Activated CD4-positive, alpha-beta memory T cell treated with anti-CD3 and anti-CD28 coated beads for 36 hours (primary cell): ENCODE measurements around the gene DHDH. TPM values are rescaled to one million over a fixed set of nuclear protein-coding genes. Genes with fewer than 3 reads are reported as not detected.

Experiments
- CTCF ChIA-PET: fragments of 350-600 bp; sonication (Branson Sonifier 250); formaldehyde crosslinking; loops from one replicate; lab custom pipeline; 2021; ENCODE audit warnings: antibody characterized with exemption, inconsistent platforms; lab: Charles Lee
- POLR2A ChIA-PET: fragments of 350-600 bp; sonication (Branson Sonifier 250); formaldehyde crosslinking; loops from one replicate; lab custom pipeline; 2021; ENCODE audit warnings: antibody characterized with exemption; lab: Charles Lee
- DNase-seq: peaks from one replicate; pipeline ENCODE4 v3.0.0-alpha.2; 2020
- H3K27ac Mint-ChIP-seq: one replicate; pipeline ENCODE4 v1.8.0; 2021; ENCODE audit warnings: mixed read lengths
- H3K27me3 Mint-ChIP-seq: one replicate; pipeline ENCODE4 v1.8.0; 2021; ENCODE audit warnings: mixed read lengths
- H3K36me3 Mint-ChIP-seq: one replicate; pipeline ENCODE4 v1.8.0; 2021; ENCODE audit warnings: mixed read lengths
- H3K4me1 Mint-ChIP-seq: one replicate; pipeline ENCODE4 v1.8.0; 2021; ENCODE audit warnings: low read depth, mixed read lengths
- H3K4me3 Mint-ChIP-seq: one replicate; pipeline ENCODE4 v1.8.0; 2021; ENCODE audit warnings: mild to moderate bottlenecking, mixed read lengths
- H3K9me3 Mint-ChIP-seq: one replicate; pipeline ENCODE4 v1.8.0; 2021; ENCODE audit warnings: mixed read lengths
- intact Hi-C: fragments of 100-400 bp; cut with micrococcal nuclease; formaldehyde crosslinking; loops from one replicate; pipeline ENCODE4 v1.15.1; 2023
- total RNA-seq, 2 experiments: library from RNA; stranded (reverse); gene quantifications; one replicate each; pipeline ENCODE4 v1.2.3, GENCODE V29; 2021

DHDH gene
- total RNA-seq, 2 experiments from 2014 or later, result 2.0 to 2.8 TPM

DNA sequence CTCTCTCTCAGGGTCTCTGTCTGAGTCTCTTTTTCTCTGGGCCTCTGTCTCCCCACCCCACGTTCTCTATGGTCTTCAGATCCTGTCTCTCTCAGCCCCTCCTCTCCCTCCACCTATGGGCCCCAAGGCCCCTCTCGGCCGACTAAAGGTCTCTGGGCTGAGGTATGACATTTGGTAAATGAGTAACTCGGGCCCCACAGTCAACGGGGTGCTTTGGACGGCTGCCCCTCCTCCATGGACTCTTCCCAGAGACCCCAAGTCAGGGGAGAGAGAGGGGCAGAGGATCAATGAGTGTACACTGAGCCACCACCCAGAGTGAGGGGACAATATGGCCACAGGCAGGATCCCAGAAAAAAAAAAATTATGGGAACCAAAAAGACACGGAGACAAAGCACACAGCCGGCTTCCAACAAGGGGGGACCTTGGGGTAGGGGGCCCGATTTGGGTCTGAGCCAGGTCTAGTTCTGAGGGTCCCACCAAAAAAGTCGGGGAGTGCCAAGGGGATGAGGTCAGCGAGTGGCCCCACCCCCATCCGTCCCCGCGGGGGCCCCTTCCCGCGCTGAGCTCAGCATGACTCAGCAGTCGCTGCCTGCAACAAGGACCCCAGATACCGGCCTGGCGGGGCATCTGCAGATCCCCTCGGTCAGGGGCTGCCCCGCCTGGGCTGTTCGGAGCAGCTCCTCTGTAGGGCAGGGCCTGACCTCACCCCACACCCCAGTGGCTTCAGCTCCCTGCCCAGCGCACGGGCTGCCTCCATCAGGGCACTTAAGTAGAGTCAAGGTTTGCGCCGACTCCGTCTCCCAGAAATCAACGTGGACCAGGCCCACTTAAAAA is 30.1 kb downstream of the DHDH start:
- Mint-ChIP-seq H3K27ac (peak overlapping the region; percentile 93), H3K27me3 (no peaks in the 10 kb centered on the region)
- CTCF ChIA-PET, result interaction anchor here (1.1 to 2.6 kb wide), 4 partner anchors 30 to 168 kb away, joined by 4 to 8 read pairs (median 6); partner anchors contain the start of genes GYS1, LIN7B and RUVBL2

DNA sequence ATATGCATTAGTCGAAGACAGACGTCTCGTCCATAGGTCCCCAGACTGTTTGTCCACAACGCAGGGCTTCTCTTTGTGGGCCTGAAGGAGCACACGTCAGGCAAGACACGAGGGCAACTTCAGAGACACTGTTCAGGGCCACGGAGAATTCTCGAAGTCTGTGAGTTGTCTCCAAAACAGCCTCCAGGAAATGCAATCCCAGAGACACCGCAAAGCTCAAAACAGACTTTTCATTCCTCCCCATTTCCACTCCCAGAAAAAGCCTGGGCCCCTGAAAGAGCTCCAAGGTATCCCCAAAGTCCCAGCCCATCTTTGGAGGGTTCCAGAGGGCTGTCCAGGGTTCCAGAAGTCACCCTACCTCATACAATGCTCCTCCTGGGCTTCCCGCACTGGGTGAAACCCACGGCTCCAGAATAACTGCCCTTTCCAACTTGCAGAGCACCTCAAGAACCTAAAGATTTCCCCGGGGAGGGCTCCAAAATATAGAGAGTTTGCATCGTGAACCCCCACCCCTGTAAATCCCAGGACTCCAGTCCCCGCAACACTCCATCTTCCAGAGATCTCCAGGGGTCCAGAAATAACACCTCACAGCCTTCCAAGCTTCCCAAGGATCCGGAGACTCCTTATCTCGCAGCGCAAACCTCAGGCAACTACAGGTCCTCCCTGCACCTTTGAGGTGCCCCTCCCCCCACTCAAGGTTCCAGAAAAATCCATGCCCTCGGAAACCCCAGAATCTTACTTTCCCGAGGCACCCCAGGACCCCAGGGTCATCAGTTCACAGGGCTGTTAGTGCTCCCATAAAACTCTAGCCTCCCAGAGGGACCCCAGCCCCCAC is 30.9 kb downstream of the DHDH start:
- peaks cover 32% of the 10 kb centered on the region for H3K36me3 Mint-ChIP-seq
- H3K4me1 Mint-ChIP-seq, result peaks cover 51% of the 10 kb centered on the region
- H3K9me3 Mint-ChIP-seq, result no peaks in the 10 kb centered on the region
- no peak for DNase-seq
- intact Hi-C loops, result loop anchor here (1.0 to 5.0 kb wide), 5 partner anchors 29 to 330 kb away; partner anchors contain the start of genes GYS1, NUCB1 and RUVBL2
- ChIA-PET POLR2A (interaction anchor here (0.8 to 2.6 kb wide), 10 partner anchors 10 to 129 kb away, joined by 3 to 12 read pairs (median 3); partner anchors contain the start of genes BAX, GYS1, NUCB1 and PPP1R15A), CTCF (interaction anchor here (1.1 to 6.5 kb wide), 6 partner anchors 10 to 169 kb away, joined by 4 to 52 read pairs (median 6); partner anchors contain the start of genes BAX, GYS1, LIN7B and RUVBL2)
- H3K27ac Mint-ChIP-seq, result peak overlapping the region; percentile 93
- H3K27me3 Mint-ChIP-seq, result no peaks in the 10 kb centered on the region
- H3K4me3 Mint-ChIP-seq, result peak overlapping the region; percentile 89

More for the DNA sequence above, 30.1 kb downstream of the DHDH start:
- Mint-ChIP-seq H3K36me3 (peaks cover 34% of the 10 kb centered on the region), H3K4me3 (peak overlapping the region; percentile 89), H3K9me3 (no peaks in the 10 kb centered on the region), H3K4me1 (peaks cover 53% of the 10 kb centered on the region)
- DNase-seq, result peak; percentile 86
- POLR2A ChIA-PET, result interaction anchor here (1.0 to 2.6 kb wide), 6 partner anchors 10 to 91 kb away, joined by 3 to 12 read pairs (median 3); partner anchors contain the start of genes GYS1, NUCB1, PPP1R15A and RUVBL2
- intact Hi-C loops, result loop anchor here (2.0 kb wide), 2 partner anchors 63 to 329 kb away; partner anchors contain the start of gene NUCB1

DNA sequence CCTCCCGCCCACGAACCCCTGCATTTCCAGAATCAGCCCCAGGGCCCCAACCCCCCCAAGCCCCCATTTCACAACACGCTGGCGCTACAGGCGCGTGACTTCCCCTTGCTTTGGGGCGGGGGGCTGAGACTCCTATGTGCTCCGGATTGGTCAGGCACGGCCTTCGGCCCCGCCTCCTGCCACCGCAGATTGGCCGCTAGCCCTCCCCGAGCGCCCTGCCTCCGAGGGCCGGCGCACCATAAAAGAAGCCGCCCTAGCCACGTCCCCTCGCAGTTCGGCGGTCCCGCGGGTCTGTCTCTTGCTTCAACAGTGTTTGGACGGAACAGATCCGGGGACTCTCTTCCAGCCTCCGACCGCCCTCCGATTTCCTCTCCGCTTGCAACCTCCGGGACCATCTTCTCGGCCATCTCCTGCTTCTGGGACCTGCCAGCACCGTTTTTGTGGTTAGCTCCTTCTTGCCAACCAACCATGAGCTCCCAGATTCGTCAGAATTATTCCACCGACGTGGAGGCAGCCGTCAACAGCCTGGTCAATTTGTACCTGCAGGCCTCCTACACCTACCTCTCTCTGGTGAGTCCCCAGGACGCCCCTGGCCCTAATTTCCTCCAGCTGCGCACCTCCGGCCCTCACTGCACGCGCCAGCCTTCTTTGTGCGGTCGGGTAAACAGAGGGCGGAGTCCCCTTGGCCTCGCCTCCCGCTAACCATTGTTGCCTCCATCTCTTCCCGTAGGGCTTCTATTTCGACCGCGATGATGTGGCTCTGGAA is 31.7 kb downstream of the DHDH start, which contains the start of gene FTL:
Gene FTL (plus strand): TSS at position 270 of the 766 bp plus-strand sequence. CDS start 199 bp downstream, at position 469.
- peak within 1 kb of the TSS; percentile 93 for H3K27ac Mint-ChIP-seq
- peak within 1 kb of the TSS; percentile 89 for H3K4me3 Mint-ChIP-seq
- H3K9me3 Mint-ChIP-seq, result no peaks in the 10 kb centered on the region
- H3K27me3 Mint-ChIP-seq, result no peaks in the 10 kb centered on the region
- H3K4me1 Mint-ChIP-seq, result peaks cover 51% of the 10 kb centered on the region
- POLR2A ChIA-PET, result interaction anchor here (0.8 to 2.6 kb wide), 9 partner anchors 11 to 129 kb away, joined by 3 to 12 read pairs (median 5); partner anchors contain the start of genes BAX, GYS1, NUCB1 and PPP1R15A
- intact Hi-C loops, result loop anchor here (1.0 to 5.0 kb wide), 5 partner anchors 28 to 330 kb away; partner anchors contain the start of genes GYS1, NUCB1 and RUVBL2
- peak; percentile 95 for DNase-seq
- CTCF ChIA-PET, result interaction anchor here (0.6 to 6.5 kb wide), 7 partner anchors 11 to 237 kb away, joined by 3 to 52 read pairs (median 5); partner anchors contain the start of genes BAX, GYS1, LIN7B and RUVBL2
- peaks cover 36% of the 10 kb centered on the region for H3K36me3 Mint-ChIP-seq

DNA sequence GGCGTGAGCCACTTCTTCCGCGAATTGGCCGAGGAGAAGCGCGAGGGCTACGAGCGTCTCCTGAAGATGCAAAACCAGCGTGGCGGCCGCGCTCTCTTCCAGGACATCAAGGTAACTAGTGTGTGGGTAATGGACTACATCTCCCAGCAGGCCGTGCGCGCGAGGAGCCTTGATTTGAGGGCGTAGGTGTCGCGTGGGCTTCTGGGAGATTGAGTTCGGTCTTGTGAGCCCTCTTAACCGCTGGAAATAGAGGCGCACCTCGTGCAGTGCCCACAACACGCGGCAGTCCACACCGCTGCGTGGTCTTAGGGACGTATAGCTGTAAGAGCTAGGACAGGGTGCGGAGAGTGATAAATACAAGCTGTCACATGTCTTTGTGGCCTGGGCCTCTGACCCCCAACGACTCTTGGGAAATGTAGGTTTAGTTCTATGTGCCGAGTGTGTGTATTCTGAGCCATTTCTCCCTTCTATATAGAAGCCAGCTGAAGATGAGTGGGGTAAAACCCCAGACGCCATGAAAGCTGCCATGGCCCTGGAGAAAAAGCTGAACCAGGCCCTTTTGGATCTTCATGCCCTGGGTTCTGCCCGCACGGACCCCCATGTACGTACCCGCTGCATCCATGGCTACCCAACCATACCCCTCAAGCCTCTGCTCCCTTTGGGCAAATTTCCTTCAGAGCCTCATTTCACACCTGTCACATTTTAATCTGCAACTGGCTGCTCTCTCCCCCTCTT is 32.5 kb downstream of the DHDH start:
- peak overlapping the region; percentile 93 for H3K27ac Mint-ChIP-seq
- DNase-seq, result peak; percentile 94
- ChIA-PET CTCF (interaction anchor here (0.6 to 6.5 kb wide), 8 partner anchors 12 to 236 kb away, joined by 3 to 52 read pairs (median 5); partner anchors contain the start of genes BAX, GYS1 and RUVBL2), POLR2A (interaction anchor here (0.7 to 2.6 kb wide), 9 partner anchors 11 to 130 kb away, joined by 3 to 12 read pairs (median 5); partner anchors contain the start of genes BAX, NUCB1, PPP1R15A and RUVBL2)
- no peaks in the 10 kb centered on the region for H3K27me3 Mint-ChIP-seq
- intact Hi-C loops, result loop anchor here (1.0 to 5.0 kb wide), 5 partner anchors 27 to 331 kb away; partner anchors contain the start of genes GYS1, NUCB1 and RUVBL2
- peaks cover 53% of the 10 kb centered on the region for H3K4me1 Mint-ChIP-seq
- no peaks in the 10 kb centered on the region for H3K9me3 Mint-ChIP-seq
- peak overlapping the region; percentile 89 for H3K4me3 Mint-ChIP-seq
- peaks cover 35% of the 10 kb centered on the region for H3K36me3 Mint-ChIP-seq

DNA sequence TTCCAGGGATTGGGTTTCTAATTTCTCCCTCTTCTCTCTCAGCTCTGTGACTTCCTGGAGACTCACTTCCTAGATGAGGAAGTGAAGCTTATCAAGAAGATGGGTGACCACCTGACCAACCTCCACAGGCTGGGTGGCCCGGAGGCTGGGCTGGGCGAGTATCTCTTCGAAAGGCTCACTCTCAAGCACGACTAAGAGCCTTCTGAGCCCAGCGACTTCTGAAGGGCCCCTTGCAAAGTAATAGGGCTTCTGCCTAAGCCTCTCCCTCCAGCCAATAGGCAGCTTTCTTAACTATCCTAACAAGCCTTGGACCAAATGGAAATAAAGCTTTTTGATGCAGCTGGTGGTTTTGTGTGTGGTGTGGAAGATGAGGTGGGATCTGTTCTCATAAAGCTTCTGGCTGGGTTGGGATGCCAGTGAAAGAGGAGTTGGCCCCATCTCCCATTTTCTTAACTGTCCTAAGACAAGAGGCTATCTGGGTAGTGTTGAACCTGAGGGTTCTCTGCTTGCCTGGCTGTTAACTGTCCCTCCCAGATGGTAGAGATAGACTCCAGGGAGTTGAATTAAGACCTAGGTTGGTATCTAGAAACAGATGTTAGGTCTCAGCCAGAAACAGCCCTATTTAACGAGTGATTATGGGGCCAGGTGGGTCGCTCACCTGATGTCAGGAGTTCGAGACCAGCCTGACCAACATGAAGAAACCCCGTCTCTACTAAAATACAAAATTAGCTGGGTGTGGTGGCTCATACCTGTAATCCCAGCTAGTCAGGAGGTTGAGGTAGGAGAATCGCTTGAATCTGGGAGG is 33.2 kb downstream of the DHDH start:
- Mint-ChIP-seq H3K4me1 (peaks cover 50% of the 10 kb centered on the region), H3K9me3 (no peaks in the 10 kb centered on the region), H3K27me3 (no peaks in the 10 kb centered on the region), H3K36me3 (peaks cover 32% of the 10 kb centered on the region), H3K4me3 (peak overlapping the region; percentile 89), H3K27ac (peak overlapping the region; percentile 93)
- no peak for DNase-seq
- intact Hi-C loops, result loop anchor here (5.0 kb wide), 1 partner anchor 109 kb away; no protein-coding TSS in a partner anchor
- ChIA-PET CTCF (interaction anchor here (1.3 to 6.5 kb wide), 6 partner anchors 12 to 182 kb away, joined by 3 to 52 read pairs (median 5); partner anchors contain the start of genes BAX, GYS1 and RUVBL2), POLR2A (interaction anchor here (0.7 to 2.1 kb wide), 6 partner anchors 16 to 95 kb away, joined by 3 to 6 read pairs (median 5); partner anchors contain the start of genes GYS1, NUCB1, PPP1R15A and RUVBL2)

DNA sequence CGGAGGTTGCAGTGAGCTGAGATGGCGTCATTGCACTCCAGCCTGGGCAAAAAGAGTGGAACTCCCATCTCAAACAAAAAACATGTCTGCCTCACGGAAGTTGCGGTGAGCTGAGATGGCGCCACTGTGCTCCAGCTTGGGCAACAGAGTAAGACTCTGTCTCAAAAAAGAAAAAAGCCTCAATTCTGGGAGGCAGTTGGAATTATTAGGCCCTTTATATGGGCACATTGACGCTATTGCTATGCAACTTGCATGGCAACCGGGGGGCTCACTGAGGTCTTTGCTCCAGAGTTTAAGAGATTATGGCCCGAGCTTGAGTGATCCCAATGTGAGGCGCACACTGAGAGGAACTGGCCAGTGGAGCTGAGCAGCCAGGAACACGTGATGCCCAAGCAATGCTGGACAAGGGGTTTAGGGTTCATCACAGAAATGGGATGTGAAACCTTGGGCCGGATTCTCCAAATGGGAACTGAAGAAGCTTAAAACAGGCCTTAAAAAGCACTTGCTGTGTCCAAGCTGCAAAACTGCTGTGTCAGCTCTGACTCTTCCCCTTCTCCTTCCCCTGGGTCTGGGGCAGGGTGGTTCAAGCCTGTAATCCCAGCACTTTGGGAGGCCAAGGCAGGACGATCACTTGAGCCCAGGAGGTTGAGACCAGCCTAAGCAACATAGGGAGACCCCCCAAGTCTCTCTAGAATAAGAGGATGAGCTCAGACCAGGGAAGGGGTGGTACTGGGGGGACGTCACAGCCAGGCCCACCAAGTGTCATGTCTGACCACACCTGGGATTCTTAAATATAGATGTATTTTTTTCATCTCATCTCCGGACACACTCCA is 34.1 kb downstream of the DHDH start:
- Mint-ChIP-seq H3K27ac (peak overlapping the region; percentile 93), H3K4me1 (peaks cover 42% of the 10 kb centered on the region), H3K27me3 (no peaks in the 10 kb centered on the region), H3K4me3 (peak overlapping the region; percentile 89), H3K36me3 (peaks cover 32% of the 10 kb centered on the region), H3K9me3 (no peaks in the 10 kb centered on the region)
- ChIA-PET POLR2A (interaction anchor here (0.8 to 2.1 kb wide), 5 partner anchors 9 to 94 kb away, joined by 3 to 5 read pairs (median 5); partner anchors contain the start of genes BAX, GYS1, NUCB1 and RUVBL2), CTCF (interaction anchor here (1.0 to 6.5 kb wide), 5 partner anchors 26 to 181 kb away, joined by 3 to 52 read pairs (median 4); partner anchors contain the start of genes GYS1, HSD17B14 and RUVBL2)
- no peak for DNase-seq
- intact Hi-C loops, result loop anchor here (5.0 kb wide), 1 partner anchor 110 kb away; no protein-coding TSS in a partner anchor

DNA sequence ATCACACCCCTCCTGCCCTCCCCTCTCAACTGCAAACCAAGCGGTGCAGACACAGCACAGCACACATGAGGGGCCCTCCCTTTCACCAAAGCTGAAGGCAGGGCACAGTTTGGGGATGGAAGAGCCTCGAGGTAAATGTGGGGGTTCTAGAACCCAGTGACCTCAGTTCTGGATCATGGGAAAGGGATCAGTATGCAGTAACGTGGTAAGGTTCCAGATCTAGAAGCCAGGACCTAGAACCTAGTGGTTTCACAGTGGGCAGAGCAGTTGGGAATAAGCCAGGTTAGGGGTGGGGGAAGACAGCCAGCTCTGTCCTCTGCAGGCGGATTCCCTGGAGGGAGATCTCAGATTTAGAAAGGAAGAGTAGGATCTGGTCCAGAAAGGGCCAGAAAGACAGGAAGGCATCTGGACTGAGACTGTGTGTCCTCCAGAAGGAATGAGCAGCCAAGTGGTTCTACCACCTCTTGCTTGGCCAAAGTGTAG is 34.7 kb downstream of the DHDH start:
- Mint-ChIP-seq H3K27me3 (no peaks in the 10 kb centered on the region), H3K4me3 (peak overlapping the region; percentile 8), H3K9me3 (no peaks in the 10 kb centered on the region), H3K36me3 (peaks cover 36% of the 10 kb centered on the region), H3K27ac (peak overlapping the region; percentile 93), H3K4me1 (peaks cover 38% of the 10 kb centered on the region)
- DNase-seq, result no peak
- ChIA-PET POLR2A (interaction anchor here (0.8 to 1.2 kb wide), 4 partner anchors 9 to 68 kb away, joined by 3 to 5 read pairs (median 4); partner anchors contain the start of genes BAX, GYS1, NUCB1 and RUVBL2), CTCF (interaction anchor here (1.0 to 6.5 kb wide), 3 partner anchors 25 to 173 kb away, joined by 3 to 52 read pairs (median 11); partner anchors contain the start of genes GYS1, HSD17B14 and RUVBL2)
- intact Hi-C loops, result loop anchor here (5.0 kb wide), 1 partner anchor 111 kb away; no protein-coding TSS in a partner anchor

DNA sequence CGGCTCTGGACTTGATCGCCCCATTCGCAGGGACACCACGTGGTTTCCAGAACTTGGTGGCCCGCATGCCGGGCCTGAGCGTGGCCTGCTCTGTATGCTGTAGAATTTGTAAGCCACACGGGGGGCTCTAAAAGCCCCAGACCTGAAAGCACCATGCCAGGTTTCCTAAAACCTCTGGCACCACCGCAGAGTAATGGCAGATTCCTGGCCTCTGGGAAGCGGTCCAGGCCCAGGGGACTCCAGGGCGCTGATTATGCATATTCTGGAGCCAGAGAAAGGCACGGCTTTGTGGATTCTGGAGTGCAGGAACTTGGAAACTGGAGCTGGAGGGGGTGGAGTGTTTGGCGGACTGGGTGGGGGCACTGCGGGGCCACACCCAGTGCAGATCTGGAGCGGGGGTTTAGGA is 35.3 kb downstream of the DHDH start:
- Mint-ChIP-seq H3K9me3 (no peaks in the 10 kb centered on the region), H3K4me1 (peaks cover 32% of the 10 kb centered on the region), H3K27ac (no peak overlapping the region), H3K4me3 (no peak overlapping the region), H3K36me3 (peaks cover 36% of the 10 kb centered on the region), H3K27me3 (no peaks in the 10 kb centered on the region)
- DNase-seq, result no peak
- CTCF ChIA-PET, result interaction anchor here (2.3 to 6.5 kb wide), 2 partner anchors 132 to 173 kb away, joined by 14 to 52 read pairs; partner anchors contain the start of gene HSD17B14
- intact Hi-C loops, result loop anchor here (5.0 kb wide), 1 partner anchor 112 kb away; no protein-coding TSS in a partner anchor
- POLR2A ChIA-PET, result interaction anchor here (1.2 kb wide), 1 partner anchor 8 kb away, joined by 5 read pairs; no protein-coding TSS in a partner anchor
